ENCODE data around the gene GLDC. TPM values are rescaled to one million over a fixed set of nuclear protein-coding genes. Genes with fewer than 3 reads are reported as not detected.
"Not testable (repeated sequence)": the region's sequence is repeated elsewhere in the genome, so short reads cannot be mapped to it uniquely, and the experiment has no call there.

Gene GLDC
- total RNA-seq, 1 donor from 2014 or later, result 100 TPM

DNA sequence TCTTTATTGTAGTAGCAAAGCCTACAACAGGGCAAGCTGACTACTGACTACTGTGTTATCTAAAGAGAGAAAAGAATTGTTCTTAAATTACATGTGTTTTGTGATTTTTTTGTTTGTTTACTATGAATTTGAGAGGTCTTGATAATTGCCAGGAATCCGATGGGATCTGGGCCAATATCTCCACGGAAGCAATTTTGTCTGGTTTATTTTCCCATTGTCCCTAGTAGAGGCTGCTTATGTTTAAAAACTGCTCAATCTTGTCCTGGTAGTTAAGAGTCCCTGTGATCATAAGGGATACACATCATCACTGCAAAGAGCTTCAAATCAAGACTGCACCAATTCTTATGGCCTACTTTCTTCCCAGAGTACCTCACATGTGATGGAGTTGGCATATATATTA lies 94.4 kb downstream of the GLDC start:
- Histone ChIP-seq H3K27ac (no peak overlapping the region), H4K20me1 (ENCODE audit: low read depth) (no peaks in the 10 kb centered on the region), H3K9ac (no peak overlapping the region), H2AFZ (replicated peaks) (no peak overlapping the region), H3K9me3 (ENCODE audit: low read depth) (no peaks in the 10 kb centered on the region), H3F3A (ENCODE audit: low read depth) (no peaks in the 10 kb centered on the region), H3K36me3 (no peaks in the 10 kb centered on the region), H3K4me3 (no peak overlapping the region), H3K4me1 (peaks cover 10% of the 10 kb centered on the region), H3K79me2 (ENCODE audit: low read depth) (no peaks in the 10 kb centered on the region), H3K27me3 (no peaks in the 10 kb centered on the region), H3K4me2 (no peak overlapping the region)
- H3K9me3 Mint-ChIP-seq, result no peaks in the 10 kb centered on the region
- peaks cover 29% of the 10 kb centered on the region for H3K36me3 Mint-ChIP-seq
- no peak overlapping the region for H3K27ac Mint-ChIP-seq
- H3K27me3 Mint-ChIP-seq (ENCODE audit: insufficient read depth, low read depth), result peaks cover 4% of the 10 kb centered on the region
- peaks cover 18% of the 10 kb centered on the region for H3K4me1 Mint-ChIP-seq
- no peak for DNase-seq (ENCODE audit: low spot score)
- no peak for TF ChIP-seq EZH2 (IDR thresholded peaks at IDR 0.05)
- no peak overlapping the region for H3K4me3 Mint-ChIP-seq

DNA sequence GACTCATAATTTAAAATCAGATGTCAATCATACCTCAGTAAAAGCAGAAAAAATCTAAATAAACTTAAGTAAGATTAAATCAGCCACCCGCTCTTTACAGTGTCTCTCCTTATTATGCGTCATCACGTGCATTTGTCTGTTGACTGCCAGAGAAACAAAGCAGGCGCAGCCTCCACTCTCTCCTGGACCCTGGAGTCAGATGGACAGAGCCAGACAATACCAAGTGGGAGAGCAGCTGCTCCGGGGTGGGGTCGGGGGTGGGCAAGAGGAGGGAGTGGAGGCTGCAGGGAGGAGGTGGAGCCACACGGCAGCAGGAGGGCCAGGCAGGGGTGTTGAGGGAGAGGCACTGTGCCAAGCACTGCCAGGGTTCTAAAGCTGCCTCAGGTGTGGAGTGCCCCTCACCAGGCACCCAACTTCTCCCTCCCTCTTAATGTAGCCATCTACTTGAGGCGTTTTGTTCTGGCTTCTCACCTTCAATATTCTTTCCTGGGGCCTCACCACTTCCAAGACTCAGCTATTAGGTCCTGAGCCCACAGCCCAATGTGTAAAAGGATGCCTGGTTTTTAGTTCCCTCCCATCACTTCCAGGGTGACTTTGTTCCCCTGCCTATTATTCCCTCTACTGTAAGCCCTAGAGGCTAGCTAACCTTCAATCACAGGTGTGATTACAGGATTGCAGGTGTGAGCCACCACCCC lies 96.3 kb downstream of the GLDC start:
- Histone ChIP-seq H3K9me3 (ENCODE audit: low read depth) (no peaks in the 10 kb centered on the region), H3K27me3 (no peaks in the 10 kb centered on the region), H3K79me2 (ENCODE audit: low read depth) (no peaks in the 10 kb centered on the region), H2AFZ (replicated peaks) (no peak overlapping the region), H3K27ac (peak overlapping the region; percentile 46), H3K9ac (no peak overlapping the region), H3K36me3 (no peaks in the 10 kb centered on the region), H3K4me3 (no peak overlapping the region), H3K4me1 (peaks cover 10% of the 10 kb centered on the region), H3F3A (ENCODE audit: low read depth) (no peaks in the 10 kb centered on the region), H3K4me2 (peak overlapping the region; percentile 18), H4K20me1 (ENCODE audit: low read depth) (no peaks in the 10 kb centered on the region)
- H3K4me1 Mint-ChIP-seq, result peaks cover 14% of the 10 kb centered on the region
- no peak for TF ChIP-seq EZH2 (IDR thresholded peaks at IDR 0.05)
- TF ChIP-seq, protein P1, sequence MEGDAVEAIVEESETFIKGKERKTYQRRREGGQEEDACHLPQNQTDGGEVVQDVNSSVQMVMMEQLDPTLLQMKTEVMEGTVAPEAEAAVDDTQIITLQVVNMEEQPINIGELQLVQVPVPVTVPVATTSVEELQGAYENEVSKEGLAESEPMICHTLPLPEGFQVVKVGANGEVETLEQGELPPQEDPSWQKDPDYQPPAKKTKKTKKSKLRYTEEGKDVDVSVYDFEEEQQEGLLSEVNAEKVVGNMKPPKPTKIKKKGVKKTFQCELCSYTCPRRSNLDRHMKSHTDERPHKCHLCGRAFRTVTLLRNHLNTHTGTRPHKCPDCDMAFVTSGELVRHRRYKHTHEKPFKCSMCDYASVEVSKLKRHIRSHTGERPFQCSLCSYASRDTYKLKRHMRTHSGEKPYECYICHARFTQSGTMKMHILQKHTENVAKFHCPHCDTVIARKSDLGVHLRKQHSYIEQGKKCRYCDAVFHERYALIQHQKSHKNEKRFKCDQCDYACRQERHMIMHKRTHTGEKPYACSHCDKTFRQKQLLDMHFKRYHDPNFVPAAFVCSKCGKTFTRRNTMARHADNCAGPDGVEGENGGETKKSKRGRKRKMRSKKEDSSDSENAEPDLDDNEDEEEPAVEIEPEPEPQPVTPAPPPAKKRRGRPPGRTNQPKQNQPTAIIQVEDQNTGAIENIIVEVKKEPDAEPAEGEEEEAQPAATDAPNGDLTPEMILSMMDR (IDR thresholded peaks at IDR 0.05), result no peak
- peaks cover 18% of the 10 kb centered on the region for H3K36me3 Mint-ChIP-seq
- H3K9me3 Mint-ChIP-seq, result no peaks in the 10 kb centered on the region
- H3K4me3 Mint-ChIP-seq, result no peak overlapping the region
- H3K27me3 Mint-ChIP-seq (ENCODE audit: insufficient read depth, low read depth), result no peaks in the 10 kb centered on the region
- H3K27ac Mint-ChIP-seq, result peak overlapping the region; percentile 74
- DNase-seq (ENCODE audit: low spot score), result peak; percentile 36

DNA sequence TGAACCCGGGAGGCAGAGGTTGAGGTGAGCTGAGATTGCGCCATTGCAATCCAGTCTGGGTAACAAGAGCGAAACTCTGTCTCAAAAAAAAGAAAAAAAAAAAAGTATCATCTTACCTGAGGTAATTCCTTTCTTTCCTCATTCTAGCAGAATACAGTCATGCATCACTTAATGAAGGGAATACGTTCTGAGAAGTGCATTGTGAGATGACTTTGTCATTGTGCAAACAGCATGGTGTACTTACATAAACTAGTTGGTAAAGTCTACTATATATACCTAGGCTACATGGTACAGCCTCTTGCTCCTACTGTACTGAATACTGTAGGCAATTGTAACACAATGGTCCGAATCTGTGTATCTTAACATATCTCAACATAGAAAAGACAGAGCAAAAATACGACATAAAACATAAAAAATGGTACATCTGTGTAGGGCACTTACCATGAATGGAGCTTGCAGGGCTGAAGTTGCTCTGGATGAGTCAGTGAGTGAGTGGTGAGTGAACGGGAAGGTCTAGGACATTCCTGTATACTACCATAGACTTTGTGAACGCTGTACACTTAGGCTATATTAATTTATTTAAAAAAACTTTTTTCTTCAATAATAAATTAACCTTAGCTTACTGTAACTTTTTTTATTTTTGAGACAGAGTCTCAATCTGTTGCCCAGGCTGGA lies 100.4 kb downstream of the GLDC start:
- peak overlapping the region; percentile 35 for H3K27ac Mint-ChIP-seq
- peaks cover 10% of the 10 kb centered on the region for H3K4me1 ChIP-seq
- no peak for DNase-seq (ENCODE audit: low spot score)
- peaks cover 16% of the 10 kb centered on the region for H3K4me1 Mint-ChIP-seq
- no peak overlapping the region for H3K4me3 Mint-ChIP-seq
- no peak overlapping the region for H3K4me3 ChIP-seq
- no peaks in the 10 kb centered on the region for H3K9me3 ChIP-seq (ENCODE audit: low read depth)
- no peaks in the 10 kb centered on the region for H3K27me3 ChIP-seq
- H3K9me3 Mint-ChIP-seq, result no peaks in the 10 kb centered on the region
- peaks cover 15% of the 10 kb centered on the region for H3K36me3 Mint-ChIP-seq
- H3K27ac ChIP-seq, result no peak overlapping the region
- no peak overlapping the region for H3K9ac ChIP-seq
- H4K20me1 ChIP-seq (ENCODE audit: low read depth), result no peaks in the 10 kb centered on the region
- no peaks in the 10 kb centered on the region for H3K27me3 Mint-ChIP-seq (ENCODE audit: insufficient read depth, low read depth)
- no peaks in the 10 kb centered on the region for H3F3A ChIP-seq (ENCODE audit: low read depth)
- H2AFZ ChIP-seq (replicated peaks), result no peak overlapping the region
- no peaks in the 10 kb centered on the region for H3K79me2 ChIP-seq (ENCODE audit: low read depth)
- no peaks in the 10 kb centered on the region for H3K36me3 ChIP-seq
- H3K4me2 ChIP-seq, result no peak overlapping the region
- no peak for TF ChIP-seq EZH2 (IDR thresholded peaks at IDR 0.05)

DNA sequence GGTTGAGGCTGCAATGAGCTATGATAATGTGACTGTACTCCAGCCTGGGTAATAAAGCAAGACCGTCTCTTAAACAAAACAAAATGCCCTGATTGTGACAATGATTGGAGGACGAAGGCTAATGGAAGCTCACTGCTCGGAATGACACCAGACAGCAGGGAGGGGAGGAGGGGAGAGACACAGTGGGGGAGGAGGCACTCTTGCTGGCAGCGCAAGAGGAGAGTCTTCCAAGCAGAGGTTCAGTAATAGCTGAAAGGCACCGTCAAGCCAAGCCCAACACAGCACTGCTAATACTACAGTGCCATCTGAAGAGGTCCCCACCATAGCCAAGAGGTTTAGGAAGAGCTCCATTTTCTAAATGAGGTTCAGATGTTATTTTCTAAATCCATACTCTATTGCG lies 102.3 kb downstream of the GLDC start:
- DNase-seq (ENCODE audit: low spot score), result peak; percentile 7
- Histone ChIP-seq H3K4me2 (no peak overlapping the region), H3K27me3 (no peaks in the 10 kb centered on the region), H3F3A (ENCODE audit: low read depth) (no peaks in the 10 kb centered on the region), H3K9me3 (ENCODE audit: low read depth) (no peaks in the 10 kb centered on the region), H3K4me3 (no peak overlapping the region), H4K20me1 (ENCODE audit: low read depth) (no peaks in the 10 kb centered on the region), H3K27ac (no peak overlapping the region), H3K79me2 (ENCODE audit: low read depth) (no peaks in the 10 kb centered on the region), H2AFZ (replicated peaks) (no peak overlapping the region), H3K4me1 (no peaks in the 10 kb centered on the region), H3K9ac (no peak overlapping the region), H3K36me3 (no peaks in the 10 kb centered on the region)
- Mint-ChIP-seq H3K4me3 (no peak overlapping the region), H3K4me1 (peaks cover 4% of the 10 kb centered on the region), H3K9me3 (no peaks in the 10 kb centered on the region), H3K36me3 (peaks cover 8% of the 10 kb centered on the region), H3K27me3 (ENCODE audit: insufficient read depth, low read depth) (no peaks in the 10 kb centered on the region), H3K27ac (peak overlapping the region; percentile 62)
- TF ChIP-seq, protein P1 (IDR thresholded peaks at IDR 0.05), result no peak
- TF ChIP-seq EZH2 (IDR thresholded peaks at IDR 0.05) (no peak), EZH2phosphoT487 (IDR thresholded peaks at IDR 0.05) (no peak)

DNA sequence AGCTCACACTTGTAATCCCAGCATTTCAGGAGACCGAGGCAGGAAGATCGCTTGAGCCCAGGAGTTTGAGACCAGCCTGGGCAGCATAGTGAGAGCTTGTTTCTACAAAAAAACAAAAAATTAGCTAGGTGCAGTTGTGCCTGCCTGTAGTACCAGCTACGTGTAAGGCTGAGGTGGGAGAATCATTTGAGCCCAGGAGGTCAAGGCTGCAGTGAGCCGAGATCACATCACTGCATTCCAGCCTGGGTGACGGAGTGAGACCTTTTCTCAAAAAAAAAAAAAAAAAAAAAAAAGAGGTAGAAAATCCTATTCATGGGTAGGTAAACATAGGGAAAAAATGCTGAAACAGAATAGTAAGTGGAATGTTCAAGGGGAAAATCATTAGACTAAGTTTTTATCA lies 102.9 kb downstream of the GLDC start:
- not testable (repeated sequence) for H3K79me2 ChIP-seq (ENCODE audit: low read depth); H3K36me3 ChIP-seq; H3K36me3 Mint-ChIP-seq; H4K20me1 ChIP-seq (ENCODE audit: low read depth); H3K27ac Mint-ChIP-seq; H3F3A ChIP-seq (ENCODE audit: low read depth); H3K4me1 Mint-ChIP-seq; H2AFZ ChIP-seq (replicated peaks); H3K4me3 ChIP-seq; H3K4me1 ChIP-seq; DNase-seq (ENCODE audit: low spot score); H3K9ac ChIP-seq; H3K4me3 Mint-ChIP-seq; H3K27ac ChIP-seq; H3K4me2 ChIP-seq; H3K9me3 Mint-ChIP-seq; H3K9me3 ChIP-seq (ENCODE audit: low read depth); H3K27me3 Mint-ChIP-seq (ENCODE audit: insufficient read depth, low read depth); H3K27me3 ChIP-seq

All from neural progenitor cell (in vitro differentiated cells).